Activated naive CD4-positive, alpha-beta T cell treated with anti-CD3 and anti-CD28 coated beads, Interleukin-2, amount 10 ng/mL, durations not matched to agents 7 days and 5 days (primary cell): ENCODE data around the gene DPP9.
A peak's percentile ranks its signal among the peaks of the same experiment; 100 is the strongest.
"Not testable (repeated sequence)": the region's sequence is repeated elsewhere in the genome, so short reads cannot be mapped to it uniquely, and the experiment has no call there.

Source experiments
- CTCF ChIA-PET: fragments of 350-600 bp; sonication (Branson Sonifier 250); formaldehyde crosslinking; loops from one replicate; lab custom pipeline; 2021; ENCODE audit warnings: antibody characterized with exemption; lab: Charles Lee
- DNase-seq: peaks from one replicate; pipeline ENCODE4 v3.0.0-alpha.2; 2020
- H3K27ac Mint-ChIP-seq: one replicate; pipeline ENCODE4 v1.8.0; 2021; ENCODE audit warnings: mild to moderate bottlenecking, moderate library complexity, mixed read lengths
- H3K27me3 Mint-ChIP-seq: one replicate; pipeline ENCODE4 v1.8.0; 2021; ENCODE audit warnings: mild to moderate bottlenecking, mixed read lengths
- H3K36me3 Mint-ChIP-seq: one replicate; pipeline ENCODE4 v1.8.0; 2021; ENCODE audit warnings: mixed read lengths
- H3K4me1 Mint-ChIP-seq: one replicate; pipeline ENCODE4 v1.8.0; 2021; ENCODE audit warnings: mixed read lengths
- H3K4me3 Mint-ChIP-seq: one replicate; pipeline ENCODE4 v1.8.0; 2021; ENCODE audit warnings: mild to moderate bottlenecking, moderate library complexity, mixed read lengths
- H3K9me3 Mint-ChIP-seq: one replicate; pipeline ENCODE4 v1.8.0; 2021; ENCODE audit warnings: mixed read lengths

The DPP9 gene

DNA sequence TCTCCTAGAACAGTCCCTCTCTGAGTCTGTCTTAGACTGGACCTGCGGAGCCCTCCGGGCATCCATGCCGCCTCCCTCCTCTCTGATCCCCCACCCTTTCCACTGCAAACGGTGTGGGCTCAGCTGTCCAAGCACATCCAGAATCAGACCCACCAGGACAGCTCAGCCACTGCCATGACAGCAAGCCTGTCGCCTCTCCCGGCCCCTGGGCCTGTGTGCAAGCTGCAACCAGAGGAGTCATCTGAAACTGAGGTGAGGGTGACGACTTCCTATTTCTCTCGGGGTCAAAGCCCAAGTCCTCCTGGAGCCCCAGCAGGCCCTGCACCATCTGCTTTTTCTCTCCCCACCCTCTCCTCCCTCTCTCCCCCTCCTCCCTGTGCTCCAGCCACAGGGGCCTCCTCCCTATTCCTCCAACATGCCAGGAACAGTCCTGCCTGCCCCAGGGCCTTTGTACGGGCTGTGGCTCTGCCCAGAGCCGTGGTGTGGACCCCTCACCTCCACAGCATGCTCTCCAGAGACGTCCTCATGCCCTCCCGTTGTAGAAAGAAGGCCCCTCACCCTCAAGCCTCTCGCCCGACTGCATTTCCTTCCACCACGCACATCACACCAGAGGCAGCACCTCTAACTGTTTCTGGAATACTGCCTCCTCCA, 30.0 kb downstream of the DPP9 start:
- H3K27ac Mint-ChIP-seq = no peak overlapping the region
- CTCF ChIA-PET = no interaction called here
- H3K27me3 Mint-ChIP-seq = no peaks in the 10 kb centered on the region
- H3K36me3 Mint-ChIP-seq = peaks cover 39% of the 10 kb centered on the region
- H3K4me3 Mint-ChIP-seq = no peak overlapping the region
- H3K4me1 Mint-ChIP-seq = no peaks in the 10 kb centered on the region
- no peaks in the 10 kb centered on the region for H3K9me3 Mint-ChIP-seq
- no peak for DNase-seq

DNA sequence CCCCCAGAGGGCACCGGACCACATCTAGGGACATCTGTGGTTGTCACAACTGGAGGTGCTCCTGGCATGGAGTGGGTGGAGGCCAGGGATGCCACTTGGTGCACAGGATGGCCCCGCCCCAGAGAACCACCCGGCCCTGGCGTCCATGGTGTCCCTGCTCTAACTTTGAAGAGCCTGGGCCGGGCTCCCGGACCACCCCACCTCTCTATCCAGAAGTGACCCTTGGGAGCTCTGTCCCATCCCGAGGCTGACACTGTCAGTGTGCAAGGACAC, 30.6 kb downstream of the DPP9 start:
- CTCF ChIA-PET = no interaction called here
- Mint-ChIP-seq H3K4me3 (no peak overlapping the region), H3K4me1 (no peaks in the 10 kb centered on the region), H3K9me3 (no peaks in the 10 kb centered on the region), H3K36me3 (peaks cover 37% of the 10 kb centered on the region), H3K27me3 (no peaks in the 10 kb centered on the region), H3K27ac (peak overlapping the region; percentile 28)
- DNase-seq = no peak

DNA sequence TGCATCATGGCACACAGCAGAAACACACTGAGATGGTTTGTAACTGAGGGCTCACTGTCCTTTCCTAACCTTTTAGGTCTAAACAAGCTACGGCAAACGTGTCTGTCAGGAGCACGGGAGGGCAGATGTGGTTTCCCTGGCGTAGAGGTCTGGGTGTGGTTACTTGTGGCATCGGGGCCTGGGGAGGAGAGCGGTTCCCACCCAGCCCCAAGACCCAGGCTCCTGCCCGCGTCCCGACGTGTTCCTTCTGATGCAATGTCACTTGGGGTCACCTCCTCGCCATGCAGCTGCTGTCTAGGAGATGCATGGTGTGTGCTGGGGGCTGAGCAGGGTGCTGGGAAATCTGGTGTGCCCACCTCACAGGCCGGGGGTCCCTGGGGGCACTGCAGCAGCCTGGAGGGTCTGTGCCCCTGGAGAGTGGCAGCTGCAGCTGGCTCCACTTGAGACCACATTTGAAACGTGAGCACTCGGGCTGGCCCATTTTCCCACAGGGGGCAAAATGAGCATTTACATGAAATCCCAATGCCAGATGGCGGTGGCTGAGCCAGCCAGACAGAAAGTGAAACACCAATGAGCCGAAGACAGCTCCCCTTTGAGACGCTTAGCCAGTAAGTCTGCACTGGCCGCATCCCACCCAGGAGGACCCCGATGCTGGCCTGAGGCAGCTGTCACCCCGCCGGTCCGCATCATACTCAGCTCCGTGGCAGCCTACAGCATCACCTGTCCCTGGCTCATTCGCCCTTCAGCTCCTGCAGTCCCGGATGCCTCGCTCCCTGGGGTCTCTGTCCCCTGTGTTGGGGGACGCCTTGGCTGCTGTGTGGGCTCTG, 31.2 kb downstream of the DPP9 start:
- Mint-ChIP-seq H3K36me3 (peaks cover 35% of the 10 kb centered on the region), H3K4me1 (no peaks in the 10 kb centered on the region), H3K27me3 (no peaks in the 10 kb centered on the region), H3K27ac (peak overlapping the region; percentile 28), H3K9me3 (no peaks in the 10 kb centered on the region), H3K4me3 (no peak overlapping the region)
- DNase-seq = no peak
- CTCF ChIA-PET = no interaction called here

DNA sequence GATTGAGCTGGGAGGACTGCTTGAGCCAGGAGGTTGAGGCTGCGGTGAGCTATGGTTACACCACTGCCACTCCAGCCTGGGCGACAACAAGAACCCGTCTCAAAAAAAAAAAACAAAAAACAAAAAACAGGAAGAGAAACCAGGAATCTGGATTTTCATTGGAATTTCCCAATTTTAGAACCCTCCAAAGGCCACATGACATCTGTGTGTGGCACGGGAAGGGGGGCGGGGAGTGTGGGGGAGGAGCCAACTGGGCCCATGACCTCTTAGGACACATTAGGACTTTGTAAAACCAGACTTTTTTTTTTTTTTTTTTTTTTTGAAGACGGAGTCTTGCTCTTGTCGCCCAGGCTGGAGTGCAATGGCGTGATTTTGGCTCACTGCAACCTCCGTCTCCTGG, 32.3 kb downstream of the DPP9 start:
- Mint-ChIP-seq H3K4me1 (no peaks in the 10 kb centered on the region), H3K9me3 (no peaks in the 10 kb centered on the region), H3K36me3 (peaks cover 36% of the 10 kb centered on the region), H3K27me3 (no peaks in the 10 kb centered on the region), H3K27ac (no peak overlapping the region), H3K4me3 (no peak overlapping the region)
- DNase-seq = no peak
- CTCF ChIA-PET = no interaction called here

DNA sequence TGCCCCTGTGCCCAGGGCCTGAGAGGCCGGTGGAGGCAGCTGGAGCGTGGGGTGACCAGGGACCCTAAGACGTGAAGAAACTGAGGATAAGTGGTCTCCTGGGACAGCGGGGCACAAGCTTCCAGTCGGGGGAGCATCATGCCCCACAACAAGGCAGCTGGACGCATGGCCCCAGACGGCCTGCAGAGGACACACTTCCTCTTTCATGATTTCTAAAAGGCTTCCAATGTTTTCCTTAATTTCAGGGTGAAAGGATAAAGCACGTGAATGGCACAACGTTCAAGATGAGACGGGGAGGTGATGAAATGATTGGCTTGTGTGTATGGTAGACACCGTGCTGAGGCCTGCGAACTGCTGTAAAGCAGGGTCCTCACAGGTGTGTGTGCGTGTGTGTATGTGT, 33.3 kb downstream of the DPP9 start:
- no peaks in the 10 kb centered on the region for H3K4me1 Mint-ChIP-seq
- no peaks in the 10 kb centered on the region for H3K27me3 Mint-ChIP-seq
- H3K27ac Mint-ChIP-seq = peak overlapping the region; percentile 17
- DNase-seq = no peak
- H3K36me3 Mint-ChIP-seq = peaks cover 32% of the 10 kb centered on the region
- H3K4me3 Mint-ChIP-seq = no peak overlapping the region
- CTCF ChIA-PET = no interaction called here
- no peaks in the 10 kb centered on the region for H3K9me3 Mint-ChIP-seq

DNA sequence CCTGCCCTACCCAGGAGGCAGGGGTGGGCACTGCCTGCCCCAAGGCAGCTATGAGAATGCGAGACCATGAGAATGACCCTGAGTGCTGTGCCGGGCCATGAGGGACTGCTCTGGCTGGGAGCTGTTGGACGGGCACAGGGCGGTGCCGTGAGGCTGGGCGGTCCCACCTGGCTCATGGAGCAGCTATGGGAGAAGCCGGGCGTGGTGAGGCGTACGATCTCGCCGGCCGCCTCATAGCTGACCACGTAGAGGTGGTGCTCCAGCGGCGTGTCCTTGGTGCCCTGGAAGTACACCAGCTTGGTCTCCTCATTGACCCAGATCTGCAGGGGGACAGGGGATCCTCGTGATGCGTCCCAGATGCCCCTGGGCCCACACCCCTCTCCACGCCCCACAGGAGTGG, 34.2 kb downstream of the DPP9 start:
- Mint-ChIP-seq H3K9me3 (no peaks in the 10 kb centered on the region), H3K36me3 (peaks cover 27% of the 10 kb centered on the region), H3K27me3 (no peaks in the 10 kb centered on the region), H3K27ac (no peak overlapping the region), H3K4me1 (no peaks in the 10 kb centered on the region), H3K4me3 (no peak overlapping the region)
- CTCF ChIA-PET = no interaction called here
- DNase-seq = no peak

DNA sequence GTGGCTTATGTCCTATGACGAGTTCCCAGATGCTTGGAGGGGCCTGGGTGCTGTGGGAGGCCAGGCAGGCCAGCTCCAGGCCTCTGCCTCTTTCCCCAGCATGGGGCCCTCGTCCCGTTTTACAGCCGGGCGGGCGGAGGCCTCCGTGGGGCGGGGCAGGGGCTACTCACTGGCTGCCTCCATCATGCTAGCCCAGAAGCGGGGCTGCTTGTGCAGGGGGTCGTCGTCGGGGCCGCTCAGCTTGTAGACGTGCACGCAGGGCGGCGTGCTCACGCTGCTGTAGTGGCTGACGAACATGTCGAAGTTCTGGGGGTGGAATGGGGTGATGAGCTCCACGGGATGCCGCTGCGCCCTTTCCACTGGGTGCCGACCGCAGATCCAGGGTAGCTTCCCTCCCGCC, 35.1 kb downstream of the DPP9 start:
- CTCF ChIA-PET = no interaction called here
- Mint-ChIP-seq H3K27ac (no peak overlapping the region), H3K4me1 (no peaks in the 10 kb centered on the region), H3K27me3 (no peaks in the 10 kb centered on the region), H3K4me3 (no peak overlapping the region), H3K9me3 (no peaks in the 10 kb centered on the region), H3K36me3 (peaks cover 26% of the 10 kb centered on the region)
- no peak for DNase-seq

DNA sequence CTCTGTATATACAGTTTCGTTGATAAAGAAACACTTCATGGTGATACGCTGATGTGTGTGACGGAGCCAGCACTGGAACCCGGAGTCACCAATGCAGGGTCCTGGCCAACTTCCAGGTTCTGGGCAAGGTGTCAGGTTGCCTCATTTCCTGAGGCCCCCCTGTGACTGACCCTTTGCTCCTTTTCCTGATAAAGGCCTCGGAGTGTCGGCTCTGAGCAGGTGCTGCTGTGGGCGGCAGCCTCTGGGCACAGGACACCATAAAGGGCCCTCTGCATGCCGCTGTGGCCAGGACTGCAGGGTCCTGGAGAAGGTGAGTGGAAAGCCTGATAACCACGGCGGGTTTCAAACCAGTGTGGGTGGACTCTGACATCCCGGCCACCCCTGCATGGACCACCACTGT, 36.2 kb downstream of the DPP9 start:
- peaks cover 23% of the 10 kb centered on the region for H3K36me3 Mint-ChIP-seq
- CTCF ChIA-PET = no interaction called here
- DNase-seq = no peak
- H3K27ac Mint-ChIP-seq = no peak overlapping the region
- H3K9me3 Mint-ChIP-seq = no peaks in the 10 kb centered on the region
- no peaks in the 10 kb centered on the region for H3K27me3 Mint-ChIP-seq
- no peak overlapping the region for H3K4me3 Mint-ChIP-seq
- no peaks in the 10 kb centered on the region for H3K4me1 Mint-ChIP-seq

DNA sequence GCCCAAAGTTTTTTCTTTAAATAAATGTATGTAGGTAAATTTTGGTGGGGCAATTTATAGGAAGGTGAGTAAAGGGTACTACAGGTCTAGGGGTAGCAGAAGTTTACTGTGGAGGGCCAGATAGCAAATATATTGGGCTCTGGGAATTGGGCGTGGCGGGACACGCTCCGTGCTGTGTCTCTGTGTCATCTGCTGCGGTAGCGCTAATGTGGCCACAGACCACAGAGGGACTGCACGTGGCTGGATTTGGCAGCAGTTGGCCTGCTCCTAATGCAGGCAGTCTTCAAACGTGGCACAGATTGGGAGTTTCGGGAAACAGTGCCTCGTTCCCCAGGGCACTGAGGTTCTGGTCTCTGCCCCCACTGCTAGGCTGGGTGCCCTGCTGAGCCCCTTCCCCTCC, 36.9 kb downstream of the DPP9 start:
- Mint-ChIP-seq H3K4me3 (no peak overlapping the region), H3K4me1 (no peaks in the 10 kb centered on the region), H3K36me3 (peaks cover 22% of the 10 kb centered on the region), H3K27ac (no peak overlapping the region), H3K9me3 (no peaks in the 10 kb centered on the region), H3K27me3 (no peaks in the 10 kb centered on the region)
- no peak for DNase-seq
- CTCF ChIA-PET = no interaction called here

DNA sequence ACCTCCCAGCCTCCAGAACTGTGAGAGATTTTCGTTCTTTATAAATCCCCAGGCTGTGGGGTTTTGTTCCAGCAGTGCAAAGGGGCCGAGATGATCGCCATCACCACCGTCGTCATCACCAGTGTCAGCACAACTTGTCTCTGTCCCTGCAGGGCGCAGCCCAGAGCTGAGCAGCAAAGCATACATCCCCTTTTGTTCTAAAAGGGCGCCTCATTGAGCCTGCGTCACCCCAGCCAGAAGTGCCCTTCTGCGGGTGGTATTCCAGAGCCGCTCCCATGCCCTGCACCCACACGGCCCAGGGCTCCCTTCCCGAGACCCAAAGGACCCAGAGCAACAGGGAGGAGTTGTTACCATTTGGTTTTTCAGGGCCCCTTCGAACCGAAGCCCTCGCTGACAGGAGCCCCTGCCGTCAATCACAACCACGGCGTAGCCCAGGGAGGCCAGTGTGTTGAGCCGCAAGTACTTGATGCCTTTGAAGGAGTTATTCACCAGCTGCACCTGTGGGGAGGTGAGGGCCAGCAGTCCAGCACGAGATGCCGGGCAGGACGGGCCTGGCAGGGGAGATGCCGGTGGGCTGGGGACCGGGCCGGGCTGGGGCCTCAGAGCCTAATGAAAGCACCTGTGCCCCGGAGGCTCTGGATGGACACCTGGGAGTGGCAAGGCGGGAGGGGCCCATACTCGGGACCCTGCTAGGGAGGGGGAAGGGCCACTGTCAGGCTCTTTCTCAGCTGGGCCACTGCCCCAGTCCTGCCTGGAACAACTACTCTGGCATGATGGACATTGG, 39.1 kb downstream of the DPP9 start:
- H3K4me3 Mint-ChIP-seq = no peak overlapping the region
- H3K9me3 Mint-ChIP-seq = no peaks in the 10 kb centered on the region
- H3K4me1 Mint-ChIP-seq = no peaks in the 10 kb centered on the region
- no peak for DNase-seq
- peak overlapping the region; percentile 33 for H3K27ac Mint-ChIP-seq
- CTCF ChIA-PET = no interaction called here
- H3K27me3 Mint-ChIP-seq = no peaks in the 10 kb centered on the region
- peaks cover 17% of the 10 kb centered on the region for H3K36me3 Mint-ChIP-seq

DNA sequence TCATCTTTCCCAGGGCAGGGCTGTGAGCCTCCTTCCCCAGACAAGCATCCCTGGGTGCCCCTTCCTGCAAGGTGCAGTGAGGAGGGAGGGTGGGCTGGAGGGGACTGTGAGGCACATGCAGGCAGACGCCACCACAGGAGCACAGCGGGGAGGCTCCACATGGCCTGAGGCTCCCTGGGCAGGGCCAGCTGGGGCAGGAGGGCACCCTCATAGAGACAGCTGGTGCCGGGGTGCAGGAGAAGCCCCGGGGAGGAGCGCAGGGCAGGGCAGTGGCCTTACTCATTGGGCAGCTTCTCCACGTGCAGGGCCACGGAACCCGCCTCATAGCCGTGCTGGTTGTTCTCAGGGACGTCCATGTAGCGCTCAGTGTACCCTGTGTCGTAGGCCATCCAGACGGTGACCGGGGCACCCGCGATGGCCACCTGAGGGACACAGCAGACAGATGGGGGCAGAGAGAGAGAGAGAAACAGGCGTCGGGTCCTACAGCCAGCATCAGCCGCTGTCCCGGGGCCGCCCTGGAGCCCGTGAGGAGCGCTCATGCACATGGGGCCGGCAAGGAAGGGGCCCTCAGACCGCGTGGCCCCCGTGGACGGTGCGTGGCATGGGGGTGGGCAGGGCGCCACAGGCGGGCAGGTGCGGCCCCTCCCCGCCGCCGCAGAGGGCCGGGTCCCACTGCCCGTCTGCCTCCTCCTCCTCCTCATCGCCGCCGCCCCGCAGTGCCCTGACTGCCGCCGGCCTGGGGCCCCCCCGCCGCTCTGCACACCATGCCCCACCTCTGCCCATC, 41.0 kb downstream of the DPP9 start:
- no peak overlapping the region for H3K27ac Mint-ChIP-seq
- no peaks in the 10 kb centered on the region for H3K4me1 Mint-ChIP-seq
- no peaks in the 10 kb centered on the region for H3K27me3 Mint-ChIP-seq
- no peaks in the 10 kb centered on the region for H3K9me3 Mint-ChIP-seq
- DNase-seq = no peak
- CTCF ChIA-PET = no interaction called here
- peaks cover 24% of the 10 kb centered on the region for H3K36me3 Mint-ChIP-seq
- no peak overlapping the region for H3K4me3 Mint-ChIP-seq

DNA sequence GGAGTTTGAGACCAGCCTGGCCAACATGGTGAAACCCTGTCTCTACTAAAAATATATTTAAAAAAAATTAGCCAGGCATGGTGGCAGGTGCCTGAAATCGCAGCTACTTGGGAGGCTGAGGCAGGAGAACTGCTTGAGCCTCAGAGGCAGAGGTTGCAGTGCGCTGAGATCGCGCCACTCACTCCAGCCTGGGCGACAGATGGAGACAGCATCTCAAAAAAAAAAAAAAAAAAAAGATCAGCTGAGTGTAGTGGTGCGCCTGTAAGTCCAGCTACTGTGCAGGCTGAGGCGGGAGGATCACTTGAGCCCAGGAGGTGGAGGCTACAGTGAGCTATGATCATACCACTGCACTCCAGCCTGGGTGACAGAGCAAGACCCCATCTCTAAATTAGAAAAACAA, 43.6 kb downstream of the DPP9 start:
- not testable (repeated sequence) for DNase-seq, H3K9me3 Mint-ChIP-seq, H3K27ac Mint-ChIP-seq, H3K27me3 Mint-ChIP-seq, H3K4me1 Mint-ChIP-seq, H3K4me3 Mint-ChIP-seq
- CTCF ChIA-PET = interaction anchor here (0.7 kb wide), 1 partner anchor 113 kb away, joined by 3 read pairs; no protein-coding TSS in a partner anchor
- peaks cover 28% of the 10 kb centered on the region for H3K36me3 Mint-ChIP-seq

DNA sequence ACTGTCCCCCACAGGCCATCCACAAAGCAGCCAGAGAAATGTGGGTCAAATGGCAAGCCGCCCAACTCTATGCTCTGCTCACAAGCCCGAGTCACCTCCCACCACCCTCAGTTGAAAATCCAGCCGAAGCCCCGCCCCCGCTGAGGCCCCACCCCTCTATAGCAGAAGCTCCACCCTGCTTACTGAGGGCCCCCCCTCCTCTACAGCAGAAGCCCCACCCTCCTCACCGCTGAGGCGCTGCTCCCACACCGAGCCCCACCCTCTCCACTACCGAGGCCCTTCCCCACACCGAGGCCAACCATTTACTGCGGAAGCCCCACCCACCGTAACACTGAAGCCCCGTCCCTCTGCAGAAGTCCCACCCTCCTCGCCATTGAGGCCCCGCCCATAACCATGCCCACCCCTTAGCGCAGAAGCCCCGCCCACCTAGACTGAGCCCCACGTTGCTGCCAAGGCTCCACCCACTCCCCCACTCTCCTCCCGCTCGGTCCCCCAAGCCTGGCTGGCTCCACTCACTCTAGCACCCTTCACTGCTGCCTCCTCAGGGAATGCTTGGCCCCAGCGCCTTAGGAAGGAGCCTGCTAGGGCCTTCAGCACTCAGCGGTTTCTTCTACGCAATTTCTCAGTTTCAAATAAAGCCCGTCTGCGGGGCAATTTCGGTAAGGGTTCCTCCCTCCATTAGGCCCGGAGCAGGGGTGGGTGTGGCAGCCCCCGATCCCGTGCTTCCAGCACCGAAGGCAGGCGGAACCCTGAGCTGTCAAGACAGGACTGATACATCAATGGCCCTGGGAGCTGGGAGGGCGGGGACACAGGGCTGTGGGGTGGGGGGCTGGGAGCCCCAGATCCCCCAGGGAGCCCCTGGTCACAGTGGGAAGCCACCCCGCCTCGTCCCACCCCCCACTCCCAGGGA, 44.5 kb downstream of the DPP9 start:
- Mint-ChIP-seq H3K9me3 (no peaks in the 10 kb centered on the region), H3K4me1 (no peaks in the 10 kb centered on the region), H3K36me3 (peaks cover 28% of the 10 kb centered on the region), H3K27me3 (no peaks in the 10 kb centered on the region), H3K27ac (no peak overlapping the region), H3K4me3 (no peak overlapping the region)
- CTCF ChIA-PET = no interaction called here
- peak; percentile 32 for DNase-seq
